GM12874 (cell line): ENCODE data around the gene B4GALT1.

Experiments
- CTCF ChIP-seq: IDR thresholded peaks from 2 replicates; pipeline ENCODE4 v1.5.1; 2011; ENCODE audit warnings: low read depth, mild to moderate bottlenecking, control low read depth, low read length, moderate library complexity; ENCODE audit not compliant: insufficient read depth

B4GALT1 gene

DNA sequence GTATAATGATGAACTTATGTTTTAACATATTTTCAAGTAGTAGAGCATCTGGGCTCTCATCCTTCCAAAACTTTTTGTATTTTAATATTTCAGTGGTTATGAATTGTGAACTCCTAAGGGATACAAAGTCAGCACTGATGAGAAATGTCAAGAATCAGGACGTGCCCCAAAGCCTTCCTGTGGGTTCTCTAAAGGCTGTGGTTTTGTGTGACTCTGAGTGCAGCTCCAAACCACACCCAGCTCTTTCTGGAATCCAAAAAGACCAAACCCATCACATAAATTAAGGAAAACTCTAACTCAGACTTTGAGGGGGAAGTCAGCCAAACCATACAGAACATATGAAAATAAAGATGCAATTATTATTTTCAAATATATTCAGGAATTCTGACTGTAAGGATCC lies 49.8 kb downstream of the B4GALT1 start:
- no peak for TF ChIP-seq CTCF

GRCh38 chr9:33116860-33117259 lies 50.3 kb downstream of the B4GALT1 start:
- TF ChIP-seq CTCF = no peak

DNA sequence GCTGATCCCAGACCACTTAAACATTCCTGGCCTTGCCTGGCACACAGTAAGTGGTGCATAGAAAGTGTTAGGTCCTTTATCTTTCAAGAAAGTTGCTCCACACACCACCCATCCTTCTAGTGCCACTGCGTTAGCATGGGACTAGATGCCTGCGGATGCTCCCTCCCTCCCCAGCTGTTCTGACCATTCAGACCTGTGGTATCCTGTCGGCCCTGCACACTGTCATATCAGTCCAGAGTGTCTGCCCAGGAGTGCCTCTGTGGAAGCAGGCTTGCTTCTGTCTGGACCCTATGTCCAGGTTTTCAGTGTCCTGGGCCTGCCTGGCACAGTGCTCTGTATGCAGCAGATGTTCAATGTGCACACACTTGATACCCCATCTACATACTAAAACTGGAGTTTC lies 52.4 kb downstream of the B4GALT1 start:
- no peak for TF ChIP-seq CTCF

DNA sequence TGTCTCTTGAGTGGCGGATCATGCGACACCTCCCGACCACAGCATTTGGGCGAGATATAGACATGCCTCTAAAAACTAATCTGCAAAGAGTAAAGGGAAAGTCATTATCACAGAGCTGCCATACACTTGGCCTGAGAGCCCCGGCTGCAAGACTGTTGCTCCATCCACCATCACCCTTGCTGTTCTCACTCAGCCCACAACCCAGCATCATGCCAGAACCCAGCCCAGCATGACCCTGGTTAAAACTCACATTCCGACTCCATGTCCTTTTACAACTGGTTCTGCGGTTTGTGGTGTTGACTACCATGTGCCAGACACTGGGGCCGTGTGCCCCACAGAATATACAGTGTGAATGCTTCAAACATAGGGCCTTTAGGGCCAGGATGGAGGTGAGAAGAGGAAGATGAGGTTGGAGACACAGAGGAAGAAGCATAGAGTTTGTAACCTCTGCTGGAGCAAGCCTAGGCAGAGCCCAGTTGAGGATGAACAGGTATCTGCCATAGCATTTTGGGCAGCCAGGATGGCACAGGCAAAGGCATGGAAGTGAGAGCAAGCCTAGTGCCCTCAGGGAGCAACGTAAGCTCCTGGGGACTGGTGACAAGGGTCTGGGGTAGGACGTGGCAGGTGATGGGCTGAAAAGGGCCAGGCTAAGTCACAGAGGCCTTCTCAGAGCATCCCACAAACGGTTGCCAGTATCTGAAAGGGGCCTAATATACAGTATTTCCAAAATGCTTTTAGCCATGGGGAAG lies 53.2 kb downstream of the B4GALT1 start:
- no peak for TF ChIP-seq CTCF

- TF ChIP-seq CTCF = no peak
Measured at GRCh38 chr9:33112094-33112493, 55.0 kb downstream of the B4GALT1 start.

DNA sequence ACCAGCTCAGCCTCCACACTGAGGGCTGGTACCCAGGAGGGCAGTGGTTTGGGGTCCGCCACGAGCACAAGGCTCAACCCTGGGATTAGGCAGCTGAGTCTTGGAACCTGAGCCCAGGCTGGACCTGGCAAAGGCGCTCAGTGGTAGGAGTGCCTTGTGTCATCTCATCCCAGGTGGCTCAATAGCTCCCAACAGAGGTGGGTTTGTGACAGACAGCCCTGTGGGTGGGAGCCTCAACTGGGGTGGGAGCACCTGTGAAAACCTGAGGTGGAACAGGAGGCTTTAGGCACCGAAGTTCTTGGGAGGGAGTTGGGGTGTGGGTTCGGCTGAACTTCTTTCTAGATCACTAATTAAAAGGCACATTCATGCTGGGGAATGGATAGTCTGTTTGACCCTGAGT lies 55.5 kb downstream of the B4GALT1 start:
- TF ChIP-seq CTCF = no peak

DNA sequence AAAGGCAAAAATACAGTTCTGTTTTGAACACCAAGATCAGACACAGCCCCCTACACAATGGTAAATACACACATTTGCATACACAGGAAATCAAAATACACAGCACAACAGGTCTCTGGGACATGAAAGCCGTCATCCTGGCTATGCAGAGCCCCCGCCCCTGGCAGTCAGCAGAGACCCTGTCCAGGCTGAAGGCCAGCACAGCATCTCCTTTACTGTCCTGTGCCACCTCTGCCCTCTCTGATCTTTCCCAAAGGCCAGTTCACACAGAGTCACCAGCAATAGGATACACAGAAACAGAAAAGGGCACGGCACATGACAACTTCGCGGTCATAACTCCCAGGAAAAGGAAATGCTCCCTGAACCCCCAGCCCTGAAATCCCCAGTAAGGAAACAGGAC lies 56.5 kb downstream of the B4GALT1 start:
- TF ChIP-seq CTCF = no peak
